Cortex of kidney (tissue), 1 donor: ENCODE data around the gene HELQ.

Experiments
- DNase-seq: peaks from one replicate; lab custom pipeline; 2025; lab: John Stamatoyannopoulos, UW

The HELQ gene

DNA sequence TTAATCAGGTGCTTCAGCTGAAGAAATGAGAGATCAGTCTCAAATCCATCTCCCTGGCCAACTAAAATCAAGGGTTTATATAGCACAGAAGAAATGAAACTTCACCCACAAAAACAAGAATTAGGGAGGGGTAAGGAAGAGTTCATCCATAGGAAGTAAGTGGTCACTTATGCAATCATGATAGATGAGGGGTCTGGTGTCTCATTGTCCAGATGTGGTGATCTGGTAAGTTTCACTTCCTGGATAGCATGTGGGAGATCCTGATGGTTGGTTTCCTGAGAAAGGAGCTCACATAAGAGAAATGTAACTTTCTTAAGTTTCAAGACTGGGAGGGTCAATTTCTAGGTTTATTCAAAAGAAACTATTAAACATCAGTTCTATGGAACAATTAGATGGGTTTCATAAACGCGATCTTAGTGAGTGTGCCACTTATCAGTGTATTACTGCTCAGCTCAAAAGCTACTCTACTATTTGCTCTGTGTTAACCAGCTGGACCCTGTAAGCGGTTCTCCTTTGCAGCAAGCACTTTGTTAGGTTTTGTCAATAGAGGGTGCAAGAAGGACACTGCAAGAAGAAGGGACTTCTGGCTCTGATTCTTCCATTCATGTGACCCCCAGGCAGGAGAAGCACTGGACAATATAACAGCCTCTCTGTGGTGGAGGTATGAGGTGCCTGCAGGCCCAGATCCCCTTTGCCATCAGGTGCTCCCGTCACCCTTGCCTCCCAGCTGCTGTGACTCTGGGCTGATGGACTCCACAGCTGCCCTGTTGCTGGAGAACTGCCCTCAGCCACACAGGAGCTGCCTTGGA lies 85.6 kb downstream of the HELQ start:
- no peak for DNase-seq

DNA sequence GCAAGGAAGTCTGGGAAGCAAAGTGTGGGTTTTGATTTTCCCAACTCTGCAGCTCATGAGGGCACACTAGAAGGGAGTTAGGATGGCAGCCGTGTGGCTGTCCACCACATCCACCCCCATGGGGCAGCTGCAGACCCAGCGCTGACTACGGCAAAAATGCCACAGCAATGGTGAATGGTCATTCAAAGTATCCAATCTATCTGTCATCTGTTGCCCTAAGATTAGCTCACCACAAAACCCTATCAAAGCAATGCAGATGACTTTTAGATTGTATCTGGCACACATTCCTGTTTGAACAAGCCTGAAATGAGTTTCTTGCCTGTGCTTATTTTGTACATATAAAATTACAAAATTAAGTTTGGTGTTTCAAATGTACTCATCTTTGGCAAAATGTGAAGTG lies 91.3 kb downstream of the HELQ start:
- no peak for DNase-seq

DNA sequence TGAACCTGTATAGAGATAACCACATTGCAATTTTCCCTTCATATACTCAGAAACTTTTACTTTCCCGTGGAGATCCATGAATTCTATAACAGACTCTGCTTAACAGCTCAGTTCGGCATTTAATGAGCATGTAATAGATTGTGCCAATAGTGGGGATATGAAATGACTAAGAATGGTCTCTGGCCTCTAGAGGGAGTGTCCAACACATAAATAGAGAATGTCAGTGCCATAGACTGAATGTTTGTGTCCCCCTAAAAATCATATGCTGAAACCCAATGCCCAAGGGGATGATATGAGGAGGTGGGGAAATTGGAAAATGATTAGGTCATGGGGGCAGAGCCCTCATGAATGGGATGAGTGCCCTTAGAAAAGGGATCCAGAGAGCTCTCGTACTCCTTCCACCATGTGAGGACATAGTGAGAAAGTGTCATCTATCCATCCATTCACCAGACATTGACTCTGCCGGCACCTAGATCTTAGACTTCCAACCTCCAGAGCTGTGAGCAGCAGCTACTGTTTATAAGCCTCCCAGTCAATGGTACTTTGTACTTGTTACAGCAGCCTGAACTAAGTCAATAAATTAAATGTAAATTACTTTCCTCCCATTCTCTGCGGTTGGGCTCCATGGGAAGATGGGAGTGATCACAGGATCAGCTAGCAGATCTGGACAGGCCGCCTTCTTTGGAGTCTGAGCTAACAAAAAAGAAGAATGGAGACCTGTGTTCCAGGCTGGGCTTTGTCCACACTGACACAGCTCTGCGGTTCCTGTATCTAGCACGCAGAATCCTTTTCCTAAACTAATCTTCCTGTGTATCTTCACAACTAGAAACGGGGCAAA lies 92.9 kb downstream of the HELQ start:
- DNase-seq: no peak

DNA sequence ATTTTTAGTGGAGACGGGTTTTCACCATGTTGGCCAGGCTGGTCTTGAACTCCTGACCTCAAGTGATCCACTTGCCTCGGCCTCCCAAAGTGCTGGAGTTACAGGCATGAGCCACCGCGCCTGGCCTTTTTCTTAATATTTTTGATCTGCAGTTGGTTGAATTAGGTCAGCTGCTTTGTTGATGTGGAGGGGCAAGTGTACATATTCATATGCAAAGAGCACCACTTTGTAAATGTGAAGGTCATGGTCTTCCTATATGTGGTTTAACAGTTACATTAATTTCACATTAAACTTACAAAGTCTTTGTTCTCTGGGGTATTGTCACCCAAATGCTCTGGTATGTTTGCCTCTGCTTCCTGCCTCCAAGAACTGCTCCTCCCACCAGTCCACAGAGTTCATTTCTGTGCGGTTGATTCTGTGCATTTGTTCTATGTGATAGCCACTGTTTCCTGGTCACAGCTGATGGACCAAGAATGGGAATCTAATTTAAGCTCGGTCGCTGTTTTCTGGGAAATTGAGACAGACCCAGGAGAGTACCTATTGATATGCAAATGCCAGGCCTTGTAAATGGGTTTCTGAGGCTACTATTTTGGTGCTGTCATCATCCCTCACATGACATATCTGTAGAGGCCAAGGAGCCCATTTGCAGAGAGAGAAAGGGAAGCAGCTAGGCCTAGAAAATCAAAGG lies 94.1 kb downstream of the HELQ start:
- DNase-seq: no peak

DNA sequence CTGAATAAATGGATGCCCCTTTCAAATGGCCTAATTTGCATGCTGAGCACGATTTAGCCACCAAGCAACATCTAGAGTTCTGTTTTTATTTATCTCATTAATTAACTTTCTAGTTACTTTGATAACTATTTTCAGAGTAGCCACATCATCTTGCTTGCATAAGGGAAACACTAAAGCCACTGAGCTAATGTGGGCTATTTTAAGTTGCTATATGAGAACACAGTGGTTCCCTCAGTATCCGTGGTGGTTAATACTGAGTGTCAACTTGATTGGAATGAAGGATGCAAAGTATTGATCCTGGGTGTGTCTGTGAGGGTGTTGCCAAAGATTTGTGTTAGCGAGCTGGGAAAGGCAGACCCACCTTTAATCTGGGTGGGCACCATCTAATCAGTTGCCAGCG lies 95.6 kb downstream of the HELQ start:
- no peak for DNase-seq

DNA sequence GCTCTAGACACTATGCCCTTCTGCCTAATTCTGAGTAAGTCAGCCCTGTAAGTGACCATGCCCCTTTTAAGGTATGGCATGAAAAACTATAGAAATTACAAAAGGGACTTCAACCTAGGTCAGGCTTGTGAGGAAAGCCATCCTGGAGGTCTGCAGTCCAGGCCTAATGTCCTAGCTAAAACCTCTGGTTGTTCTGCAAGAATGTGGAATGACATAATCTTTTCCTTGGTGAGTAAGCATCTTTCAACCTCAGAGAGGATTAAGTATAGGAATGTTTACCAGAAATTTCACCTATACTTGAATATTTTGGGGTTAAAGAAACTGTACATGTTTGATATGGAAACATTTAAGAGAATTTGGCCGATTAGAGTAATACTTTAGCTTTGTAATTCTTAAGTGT lies 97.2 kb downstream of the HELQ start:
- DNase-seq: no peak
